CD4-positive, alpha-beta T cell (primary cell): Measurements from ENCODE around the gene ENSA. TPM values are rescaled to one million over a fixed set of nuclear protein-coding genes. Genes with fewer than 3 reads are reported as not detected.
"Not testable (repeated sequence)": the region's sequence is repeated elsewhere in the genome, so short reads cannot be mapped to it uniquely, and the experiment has no call there.

Experiments used
- ATAC-seq: fragments of 200-7000 bp; cut with Tn5 transposase; one replicate; pipeline ENCODE4 v1.10.0; 2022; ENCODE audit warnings: mild to moderate bottlenecking; ENCODE audit not compliant: poor library complexity
- CTCF ChIA-PET: fragments of 350-600 bp; sonication (Branson Sonifier 250); formaldehyde crosslinking; loops from one replicate; lab custom pipeline; 2021; ENCODE audit warnings: antibody characterized with exemption, inconsistent platforms; lab: Charles Lee
- POLR2A ChIA-PET: fragments of 350-600 bp; sonication (Branson Sonifier 250); formaldehyde crosslinking; loops from one replicate; lab custom pipeline; 2021; ENCODE audit warnings: antibody characterized with exemption, inconsistent platforms; lab: Charles Lee
- DNase-seq, 14 experiments: peaks; one replicate each; pipeline ENCODE4 v3.0.0-alpha.2; 2013 to 2020; ENCODE audit warnings: mixed read lengths in 2 of 14
- H3K27ac ChIP-seq, 2 donors: one replicate each; pipeline versions ENCODE4 v1.5.1 to v1.7.0; 2013; ENCODE audit warnings: low read length in 2 of 2, low read depth in 1 of 2, mild to moderate bottlenecking in 1 of 2
- H3K27me3 ChIP-seq, 2 experiments: 1 replicate in 1 of 2; 2 replicates in 1 of 2; pipeline versions ENCODE4 v1.6.1 to v1.7.0; 2013; ENCODE audit warnings: low read length in 2 of 2, control low read depth in 1 of 2, mild to moderate bottlenecking in 1 of 2, moderate library complexity in 1 of 2; ENCODE audit not compliant: insufficient read depth in 2 of 2, control insufficient read depth in 1 of 2
- H3K36me3 ChIP-seq: one replicate; pipeline ENCODE4 v1.6.1; 2013; ENCODE audit warnings: low read length, control low read depth; ENCODE audit not compliant: insufficient read depth
- H3K4me1 ChIP-seq: one replicate; pipeline ENCODE4 v1.6.1; 2013; ENCODE audit warnings: low read length, control low read depth; ENCODE audit not compliant: insufficient read depth
- H3K4me3 ChIP-seq: one replicate; pipeline ENCODE4 v1.5.1; 2013; ENCODE audit warnings: mild to moderate bottlenecking, low read length, moderate library complexity
- H3K9me3 ChIP-seq, 2 experiments: 1 replicate in 1 of 2; 2 replicates in 1 of 2; pipeline versions ENCODE4 v1.6.1 to v1.7.0; 2013; ENCODE audit warnings: low read length in 2 of 2, mild to moderate bottlenecking in 2 of 2, control low read depth in 1 of 2, moderate library complexity in 1 of 2; ENCODE audit not compliant: control insufficient read depth in 1 of 2, insufficient read depth in 1 of 2
- H3K27ac Mint-ChIP-seq: one replicate; pipeline ENCODE4 v1.8.0; 2020; ENCODE audit warnings: mixed read lengths
- H3K27me3 Mint-ChIP-seq: one replicate; pipeline ENCODE4 v1.8.0; 2021; ENCODE audit warnings: mixed read lengths
- H3K36me3 Mint-ChIP-seq: one replicate; pipeline ENCODE4 v1.8.0; 2021; ENCODE audit warnings: low read depth, mixed read lengths
- H3K4me1 Mint-ChIP-seq: one replicate; pipeline ENCODE4 v1.8.0; 2021; ENCODE audit warnings: low read depth, mixed read lengths
- H3K4me3 Mint-ChIP-seq: one replicate; pipeline ENCODE4 v1.8.0; 2020; ENCODE audit warnings: mild to moderate bottlenecking, mixed read lengths
- H3K9me3 Mint-ChIP-seq: one replicate; pipeline ENCODE4 v1.8.0; 2020; ENCODE audit warnings: mixed read lengths
- CTCF ChIP-seq: fragments of 200-600 bp; IDR thresholded peaks from one replicate; pipeline ENCODE4 v1.8.0; 2022; ENCODE audit warnings: antibody characterized with exemption, mild to moderate bottlenecking
- intact Hi-C, 2 experiments: fragments of 100-400 bp; cut with DNase I in 1 of 2; cut with micrococcal nuclease in 1 of 2; formaldehyde crosslinking; loops; one replicate each; pipeline versions ENCODE4 v1.15.1 to v1.9.0; 2023 to 2025; cut with DNase I, micrococcal nuclease
- total RNA-seq, 174 experiments: library from RNA in 2 of 174; stranded (reverse) in 2 of 174; gene quantifications; one replicate each; pipeline ENCODE4 v1.2.3 and lab custom pipeline; 2021 to 2026

The ENSA gene
- total RNA-seq, 2 experiments from 2014 or later: 132 to 137 TPM

GRCh38 chr1:150604226-150604588 is 25.2 kb downstream of the ENSA start:
- CTCF ChIA-PET: no interaction called here
- intact Hi-C loops: no loop called here
- POLR2A ChIA-PET: interaction anchor here (1.4 kb wide), 1 partner anchor 28 kb away, joined by 3 read pairs; no protein-coding TSS in a partner anchor

GRCh38 chr1:150603711-150604110 is 25.7 kb downstream of the ENSA start:
- H3K27ac Mint-ChIP-seq: no peak overlapping the region
- no peak overlapping the region for H3K27ac ChIP-seq
- no peaks in the 10 kb centered on the region for H3K9me3 ChIP-seq
- no peak overlapping the region for H3K4me3 Mint-ChIP-seq
- ATAC-seq (no peak), DNase-seq (no peak)
- ChIA-PET CTCF (interaction anchor here (1.0 to 2.8 kb wide), 2 partner anchors 14 to 18 kb away, joined by 4 to 7 read pairs; no protein-coding TSS in a partner anchor), POLR2A (interaction anchor here (0.9 to 1.4 kb wide), 3 partner anchors 25 to 43 kb away, joined by 3 to 4 read pairs (median 3); partner anchors contain the start of gene MCL1)
- no peaks in the 10 kb centered on the region for H3K27me3 Mint-ChIP-seq
- H3K4me1 Mint-ChIP-seq: peaks cover 7% of the 10 kb centered on the region
- H3K36me3 Mint-ChIP-seq: peaks cover 20% of the 10 kb centered on the region
- intact Hi-C loops: no loop called here
- peaks cover 20% of the 10 kb centered on the region for H3K36me3 ChIP-seq
- no peak overlapping the region for H3K4me3 ChIP-seq
- no peak for TF ChIP-seq CTCF
- H3K9me3 Mint-ChIP-seq: no peaks in the 10 kb centered on the region
- no peaks in the 10 kb centered on the region for H3K4me1 ChIP-seq
- no peaks in the 10 kb centered on the region for H3K27me3 ChIP-seq

More at GRCh38 chr1:150604226-150604588, 25.2 kb downstream of the ENSA start:
- H3K27me3 ChIP-seq: no peaks in the 10 kb centered on the region
- ATAC-seq (no peak), DNase-seq (no peak)
- H3K4me3 ChIP-seq: no peak overlapping the region
- Mint-ChIP-seq H3K36me3 (peaks cover 20% of the 10 kb centered on the region), H3K27me3 (no peaks in the 10 kb centered on the region), H3K27ac (no peak overlapping the region), H3K9me3 (no peaks in the 10 kb centered on the region), H3K4me3 (no peak overlapping the region), H3K4me1 (peaks cover 7% of the 10 kb centered on the region)
- no peaks in the 10 kb centered on the region for H3K9me3 ChIP-seq
- no peak overlapping the region for H3K27ac ChIP-seq
- H3K36me3 ChIP-seq: peaks cover 20% of the 10 kb centered on the region
- no peaks in the 10 kb centered on the region for H3K4me1 ChIP-seq
- no peak for TF ChIP-seq CTCF

- POLR2A ChIA-PET, ATAC-seq, H3K4me1 Mint-ChIP-seq, H3K27me3 ChIP-seq, H3K27ac ChIP-seq, H3K27me3 Mint-ChIP-seq, DNase-seq, H3K4me3 ChIP-seq, H3K4me3 Mint-ChIP-seq, H3K27ac Mint-ChIP-seq, H3K9me3 Mint-ChIP-seq, H3K9me3 ChIP-seq, H3K4me1 ChIP-seq, intact Hi-C loops: not testable (repeated sequence)
- CTCF ChIA-PET: interaction anchor here (0.6 to 2.8 kb wide), 3 partner anchors 19 to 56 kb away, joined by 3 to 7 read pairs (median 4); no protein-coding TSS in a partner anchor
- H3K36me3 Mint-ChIP-seq: peaks cover 25% of the 10 kb centered on the region
- H3K36me3 ChIP-seq: peaks cover 20% of the 10 kb centered on the region
Measured at GRCh38 chr1:150602372-150602771, 27.0 kb downstream of the ENSA start.

- no peaks in the 10 kb centered on the region for H3K27me3 Mint-ChIP-seq
- POLR2A ChIA-PET: no interaction called here
- no peaks in the 10 kb centered on the region for H3K27me3 ChIP-seq
- peaks cover 4% of the 10 kb centered on the region for H3K4me1 ChIP-seq
- intact Hi-C loops: no loop called here
- peaks cover 25% of the 10 kb centered on the region for H3K36me3 Mint-ChIP-seq
- no peak overlapping the region for H3K4me3 Mint-ChIP-seq
- no peaks in the 10 kb centered on the region for H3K9me3 ChIP-seq
- no peak overlapping the region for H3K4me3 ChIP-seq
- no peak overlapping the region for H3K27ac Mint-ChIP-seq
- CTCF ChIA-PET: interaction anchor here (0.6 to 2.8 kb wide), 2 partner anchors 20 to 55 kb away, joined by 3 to 7 read pairs; no protein-coding TSS in a partner anchor
- peaks cover 18% of the 10 kb centered on the region for H3K36me3 ChIP-seq
- no peaks in the 10 kb centered on the region for H3K9me3 Mint-ChIP-seq
- H3K27ac ChIP-seq: no peak overlapping the region
- TF ChIP-seq CTCF: no peak
- no peak for ATAC-seq
- peaks cover 10% of the 10 kb centered on the region for H3K4me1 Mint-ChIP-seq
- DNase-seq: no peak
Measured at GRCh38 chr1:150601540-150601939, 27.9 kb downstream of the ENSA start.

- H3K27ac ChIP-seq, H3K4me1 ChIP-seq, H3K9me3 ChIP-seq, DNase-seq, H3K27me3 ChIP-seq, H3K27me3 Mint-ChIP-seq, H3K4me3 ChIP-seq, intact Hi-C loops, ATAC-seq, H3K4me1 Mint-ChIP-seq, H3K4me3 Mint-ChIP-seq, H3K27ac Mint-ChIP-seq, H3K9me3 Mint-ChIP-seq, CTCF ChIA-PET: not testable (repeated sequence)
- POLR2A ChIA-PET: interaction anchor here (0.7 to 1.0 kb wide), 2 partner anchors 36 to 65 kb away, joined by 3 to 5 read pairs; no protein-coding TSS in a partner anchor
- peaks cover 18% of the 10 kb centered on the region for H3K36me3 Mint-ChIP-seq
- peaks cover 13% of the 10 kb centered on the region for H3K36me3 ChIP-seq
Measured at GRCh38 chr1:150598346-150598745, 31.1 kb downstream of the ENSA start.
